OCI-LY3 (cell line): ENCODE results near the gene PRKCE.

Experiments
- EZH2phosphoT487 ChIP-seq: fragments of 200-600 bp; shearing (Covaris generic); IDR thresholded peaks from 2 replicates; pipeline ENCODE4 v1.6.1; 2018; ENCODE audit warnings: antibody characterized with exemption, mixed run types, low read depth
- TF ChIP-seq, protein P1 (sequence below): fragments of 200-600, 300-600 bp; sonication (generic); IDR thresholded peaks from 2 replicates; pipeline ENCODE4 v1.5.1; 2014; ENCODE audit warnings: antibody characterized with exemption, low read length, low read depth

DNA sequence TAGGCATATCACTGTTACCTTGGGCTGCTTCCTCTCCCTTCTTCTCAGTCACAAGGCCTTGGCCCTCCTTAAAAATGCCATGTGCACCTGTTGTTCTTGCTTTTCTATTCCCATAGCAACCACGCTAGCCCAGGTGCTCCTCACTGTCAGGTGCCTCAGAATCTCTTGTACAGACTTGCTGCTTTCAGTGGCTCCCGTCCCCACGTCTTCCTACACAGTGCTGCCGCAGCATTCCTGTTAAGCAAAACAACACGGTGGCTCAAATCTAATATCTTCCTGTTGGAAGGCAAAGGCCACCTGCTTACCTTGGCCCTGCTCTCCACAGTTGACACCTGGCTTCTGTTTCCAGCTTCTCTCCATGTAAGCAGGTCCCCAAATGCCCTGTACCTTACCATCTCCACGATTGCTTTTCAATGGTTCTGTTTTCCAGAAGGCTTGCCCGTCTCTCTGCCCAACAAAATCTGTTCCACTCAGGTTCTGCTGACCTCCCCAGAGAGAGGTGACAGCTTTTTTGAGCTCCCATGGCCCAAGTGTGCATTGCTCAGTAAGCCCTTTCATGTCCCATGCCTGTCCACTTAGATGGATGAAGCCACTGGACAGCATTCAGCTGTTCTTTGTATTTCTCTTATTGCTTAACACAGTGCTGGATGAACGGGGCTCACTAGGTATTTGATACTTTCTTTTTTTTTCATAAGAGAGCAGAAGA lies 240.4 kb downstream of the PRKCE start:
- TF ChIP-seq, protein P1, sequence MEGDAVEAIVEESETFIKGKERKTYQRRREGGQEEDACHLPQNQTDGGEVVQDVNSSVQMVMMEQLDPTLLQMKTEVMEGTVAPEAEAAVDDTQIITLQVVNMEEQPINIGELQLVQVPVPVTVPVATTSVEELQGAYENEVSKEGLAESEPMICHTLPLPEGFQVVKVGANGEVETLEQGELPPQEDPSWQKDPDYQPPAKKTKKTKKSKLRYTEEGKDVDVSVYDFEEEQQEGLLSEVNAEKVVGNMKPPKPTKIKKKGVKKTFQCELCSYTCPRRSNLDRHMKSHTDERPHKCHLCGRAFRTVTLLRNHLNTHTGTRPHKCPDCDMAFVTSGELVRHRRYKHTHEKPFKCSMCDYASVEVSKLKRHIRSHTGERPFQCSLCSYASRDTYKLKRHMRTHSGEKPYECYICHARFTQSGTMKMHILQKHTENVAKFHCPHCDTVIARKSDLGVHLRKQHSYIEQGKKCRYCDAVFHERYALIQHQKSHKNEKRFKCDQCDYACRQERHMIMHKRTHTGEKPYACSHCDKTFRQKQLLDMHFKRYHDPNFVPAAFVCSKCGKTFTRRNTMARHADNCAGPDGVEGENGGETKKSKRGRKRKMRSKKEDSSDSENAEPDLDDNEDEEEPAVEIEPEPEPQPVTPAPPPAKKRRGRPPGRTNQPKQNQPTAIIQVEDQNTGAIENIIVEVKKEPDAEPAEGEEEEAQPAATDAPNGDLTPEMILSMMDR, result no peak
- no peak for TF ChIP-seq EZH2phosphoT487
